Upper lobe of left lung (tissue), 4 donors: ENCODE measurements around the gene SPATA21.

Experiments
- POLR2AphosphoS5 ChIP-seq, 2 donors: sonication (generic); formaldehyde crosslinking; IDR thresholded peaks; one replicate each; pipeline ENCODE4 v1.5.1; 2017; ENCODE audit warnings: antibody characterized with exemption in 2 of 2
- TF ChIP-seq, protein P1 (sequence below), 6 experiments: fragments of 450-650 bp in 4 of 6; fragments of 200-600 bp in 2 of 6; sonication (generic) in 2 of 6; IDR thresholded peaks; one replicate each; pipeline ENCODE4 v1.5.1; 2016 to 2019; ENCODE audit warnings: antibody characterized with exemption in 6 of 6

DNA sequence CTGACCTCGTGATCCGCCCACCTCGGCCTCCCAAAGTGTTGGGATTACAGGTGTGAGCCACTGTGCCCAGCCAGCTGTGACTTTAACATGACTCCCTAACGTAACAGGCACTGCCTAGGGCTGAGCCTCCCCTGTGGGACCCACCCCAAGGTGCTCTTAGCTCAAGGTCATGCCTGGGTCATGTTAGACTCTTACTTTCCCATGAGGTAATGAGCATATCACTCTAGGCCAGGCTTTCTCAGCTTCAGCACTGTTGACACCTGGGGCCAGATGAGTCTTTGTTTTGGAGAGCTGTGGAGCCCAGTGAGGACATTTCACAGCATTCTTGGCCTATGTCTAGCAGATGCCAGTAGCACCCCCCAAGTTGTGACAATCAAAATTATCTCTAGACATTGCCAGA lies 7.8 kb upstream of the SPATA21 start:
- TF ChIP-seq, protein P1, sequence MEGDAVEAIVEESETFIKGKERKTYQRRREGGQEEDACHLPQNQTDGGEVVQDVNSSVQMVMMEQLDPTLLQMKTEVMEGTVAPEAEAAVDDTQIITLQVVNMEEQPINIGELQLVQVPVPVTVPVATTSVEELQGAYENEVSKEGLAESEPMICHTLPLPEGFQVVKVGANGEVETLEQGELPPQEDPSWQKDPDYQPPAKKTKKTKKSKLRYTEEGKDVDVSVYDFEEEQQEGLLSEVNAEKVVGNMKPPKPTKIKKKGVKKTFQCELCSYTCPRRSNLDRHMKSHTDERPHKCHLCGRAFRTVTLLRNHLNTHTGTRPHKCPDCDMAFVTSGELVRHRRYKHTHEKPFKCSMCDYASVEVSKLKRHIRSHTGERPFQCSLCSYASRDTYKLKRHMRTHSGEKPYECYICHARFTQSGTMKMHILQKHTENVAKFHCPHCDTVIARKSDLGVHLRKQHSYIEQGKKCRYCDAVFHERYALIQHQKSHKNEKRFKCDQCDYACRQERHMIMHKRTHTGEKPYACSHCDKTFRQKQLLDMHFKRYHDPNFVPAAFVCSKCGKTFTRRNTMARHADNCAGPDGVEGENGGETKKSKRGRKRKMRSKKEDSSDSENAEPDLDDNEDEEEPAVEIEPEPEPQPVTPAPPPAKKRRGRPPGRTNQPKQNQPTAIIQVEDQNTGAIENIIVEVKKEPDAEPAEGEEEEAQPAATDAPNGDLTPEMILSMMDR (IDR thresholded peaks at IDR 0.05) = no peak
- TF ChIP-seq POLR2AphosphoS5 (IDR thresholded peaks at IDR 0.05) = no peak
